Measurements from ENCODE around the gene ETV2. TPM values are rescaled to one million over a fixed set of nuclear protein-coding genes. Genes with fewer than 3 reads are reported as not detected.
"Not testable (repeated sequence)": the region's sequence is repeated elsewhere in the genome, so short reads cannot be mapped to it uniquely, and the experiment has no call there.

ETV2 gene
- polyA plus RNA-seq, 3 donors: 0.79 to 3.8 (median 1.7) TPM

DNA sequence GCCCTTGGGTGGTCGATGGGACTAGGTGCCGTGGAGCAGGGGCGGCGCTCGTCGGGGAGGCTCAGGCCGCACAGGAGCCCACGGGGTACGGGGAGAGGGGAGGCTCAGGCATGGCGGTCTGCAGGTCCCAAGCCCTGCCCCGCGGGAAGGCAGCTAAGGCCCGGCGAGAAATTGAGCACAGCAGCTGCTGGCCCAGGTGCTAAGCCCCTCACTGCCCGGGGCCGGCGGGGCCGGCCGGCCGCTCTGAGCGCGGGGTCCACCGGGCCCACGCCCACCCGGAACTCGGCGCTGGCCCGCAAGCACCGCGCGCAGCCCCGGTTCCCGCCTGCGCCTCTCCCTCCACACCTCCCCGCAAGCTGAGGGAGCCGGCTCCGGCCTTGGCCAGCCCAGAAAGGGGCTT is 49.6 kb downstream of the ETV2 start:
- H3K27ac ChIP-seq (ENCODE audit: low read depth, low read length): not testable (repeated sequence)
- WGBS, 3 donors: 94 to 97% (median 96%) methylated on average over 16 to 37 of the region's 37 CpGs

DNA sequence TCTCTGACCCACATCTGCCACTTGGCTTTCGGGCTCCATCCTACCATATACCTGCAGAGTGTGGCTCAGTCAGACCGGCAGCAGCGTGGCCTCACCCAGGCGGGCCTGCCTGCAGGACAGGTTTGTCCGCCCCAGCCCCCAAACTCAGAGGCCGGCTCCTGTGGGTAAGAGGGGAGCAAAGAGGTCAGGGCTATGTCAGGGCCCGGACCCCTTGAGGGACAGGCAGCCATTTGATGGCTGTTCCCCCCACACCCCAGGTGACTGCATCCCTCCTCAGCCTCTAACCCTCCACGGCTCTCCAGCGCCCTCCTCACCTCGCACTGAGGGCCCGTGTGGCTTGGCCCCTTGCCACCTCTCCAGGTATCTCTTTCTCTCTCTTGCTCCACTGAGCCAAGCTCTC is 50.5 kb downstream of the ETV2 start:
- H3K27ac ChIP-seq (ENCODE audit: low read depth, low read length): no peak overlapping the region
- 55 to 84% (median 73%) methylated on average over 11 of the region's 11 CpGs for WGBS, 3 donors

GRCh38 chr19:35693422-35693821 is 51.9 kb downstream of the ETV2 start:
- no peak overlapping the region for H3K27ac ChIP-seq (ENCODE audit: low read depth, low read length)
- 13 to 18% (median 15%) methylated on average over 8 of the region's 8 CpGs for WGBS, 3 donors

- H3K27ac ChIP-seq (ENCODE audit: low read depth, low read length): no peak overlapping the region
- WGBS, 3 donors: 25 to 45% (median 26%) methylated on average over 8 of the region's 8 CpGs
These were observed 52.5 kb downstream of the ETV2 start for GRCh38 chr19:35693835-35694599.

Other genes with a start within 250 kb of the ETV2 start
- gene FFAR2, start 193.5 kb upstream of the ETV2 start, polyA plus RNA-seq: 1 to 10 TPM in 2 of 3 donors, under 1 TPM in 1; 0.24 to 4.6 (median 4.0) TPM
- gene KRTDAP, start 151.3 kb upstream of the ETV2 start, polyA plus RNA-seq: under 1 TPM in 2 of 3 donors, not detected in 1; 0.21 to 0.42 TPM
- gene DMKN, start 128.1 kb upstream of the ETV2 start, polyA plus RNA-seq: 10 to 100 TPM in 2 of 3 donors, 1 to 10 TPM in 1; 6.8 to 74.3 (median 15.3) TPM
- 1 to 10 TPM in 1 of 3 donors, under 1 TPM in 1, not detected in 1; 0.15 to 1.5 TPM for gene SBSN, start 113.4 kb upstream of the ETV2 start, polyA plus RNA-seq
- not detected for gene GAPDHS, start 108.3 kb upstream of the ETV2 start, polyA plus RNA-seq
- gene TMEM147, start 96.1 kb upstream of the ETV2 start, polyA plus RNA-seq: 100 to 1,000 TPM in 2 of 3 donors, 10 to 100 TPM in 1; 86.7 to 140 (median 107) TPM
- 10 to 100 TPM in 1 of 3 donors, 1 to 10 TPM in 2; 1.2 to 74.4 (median 2.9) TPM for gene ATP4A, start 78.1 kb upstream of the ETV2 start, polyA plus RNA-seq
- not detected for gene PMIS2, start 55.6 kb upstream of the ETV2 start, polyA plus RNA-seq
- 1 to 10 TPM; 4.6 to 6.3 (median 6.0) TPM for gene HAUS5, start 29.0 kb upstream of the ETV2 start, polyA plus RNA-seq
- 10 to 100 TPM; 28.5 to 56.7 (median 48.9) TPM for gene RBM42, start 12.7 kb upstream of the ETV2 start, polyA plus RNA-seq
- 100 to 1,000 TPM; 454 to 932 (median 759) TPM for gene COX6B1, start 6.6 kb downstream of the ETV2 start, polyA plus RNA-seq
- under 1 TPM in 2 of 3 donors, not detected in 1; 0.05 to 0.07 TPM for gene UPK1A, start 24.8 kb downstream of the ETV2 start, polyA plus RNA-seq
- under 1 TPM in 2 of 3 donors, not detected in 1; 0.07 to 0.12 TPM for gene ZBTB32, start 62.8 kb downstream of the ETV2 start, polyA plus RNA-seq
- 10 to 100 TPM; 21.1 to 34.3 (median 29.4) TPM for gene KMT2B, start 76.3 kb downstream of the ETV2 start, polyA plus RNA-seq
- 10 to 100 TPM; 17.4 to 30.4 (median 19.8) TPM for gene IGFLR1, start 100.7 kb downstream of the ETV2 start, polyA plus RNA-seq
- gene U2AF1L4, start 103.7 kb downstream of the ETV2 start, polyA plus RNA-seq: 10 to 100 TPM; 13.2 to 30.3 (median 28.8) TPM
- 10 to 100 TPM; 37.2 to 57.2 (median 49.9) TPM for gene PSENEN, start 103.9 kb downstream of the ETV2 start, polyA plus RNA-seq
- 10 to 100 TPM in 2 of 3 donors, 1 to 10 TPM in 1; 8.9 to 20.9 (median 15.3) TPM for gene LIN37, start 106.8 kb downstream of the ETV2 start, polyA plus RNA-seq
- 100 to 1,000 TPM in 2 of 3 donors, 10 to 100 TPM in 1; 63.3 to 608 (median 552) TPM for gene HSPB6, start 115.3 kb downstream of the ETV2 start, polyA plus RNA-seq
- 10 to 100 TPM in 1 of 3 donors, 1 to 10 TPM in 2; 5.4 to 10.6 (median 6.9) TPM for gene PROSER3, start 116.4 kb downstream of the ETV2 start, polyA plus RNA-seq
- gene ARHGAP33, start 133.8 kb downstream of the ETV2 start, polyA plus RNA-seq: 1 to 10 TPM; 6.0 to 9.4 (median 6.3) TPM
- gene PRODH2, start 171.1 kb downstream of the ETV2 start, polyA plus RNA-seq: 1 to 10 TPM in 1 of 3 donors, not detected in 2; 2.2 TPM
- gene NPHS1, start 210.8 kb downstream of the ETV2 start, polyA plus RNA-seq: 10 to 100 TPM in 1 of 3 donors, under 1 TPM in 1, not detected in 1; 0.42 to 13.6 TPM
- gene KIRREL2, start 215.2 kb downstream of the ETV2 start, polyA plus RNA-seq: 10 to 100 TPM in 1 of 3 donors, under 1 TPM in 1, not detected in 1; 0.22 to 48.3 TPM
- 10 to 100 TPM in 1 of 3 donors, 1 to 10 TPM in 2; 3.0 to 33.6 (median 6.4) TPM for gene APLP1, start 226.8 kb downstream of the ETV2 start, polyA plus RNA-seq

Measured in adipose tissue (tissue), 3 donors.